D721Med (cell line): ENCODE measurements around the gene TIMP1.
A peak's percentile ranks its signal among the peaks of the same experiment; 100 is the strongest.

Experiments
- DNase-seq: peaks from one replicate; pipeline ENCODE4 v3.0.0; 2011; ENCODE audit warnings: low spot score; ENCODE audit not compliant: insufficient read length
- FAIRE-seq: peaks from 2 replicates; lab custom pipeline; 2011; peaks lifted over from hg19 to GRCh38; lab: Jason Lieb, UNC
- CTCF ChIP-seq: IDR thresholded peaks from 2 replicates; pipeline ENCODE4 v1.5.1; 2012; ENCODE audit warnings: mild to moderate bottlenecking, control low read depth; ENCODE audit not compliant: insufficient read depth; ENCODE audit errors: missing control alignments

TIMP1 gene

GRCh38 chrX:47560179-47560933 is 21.9 kb upstream of the TIMP1 start:
- no peak for TF ChIP-seq CTCF
- FAIRE-seq (no peak), DNase-seq (no peak)

GRCh38 chrX:47560934-47561658 is 21.1 kb upstream of the TIMP1 start, which contains the start of gene ARAF:
Gene ARAF, plus strand, starts transcription at chrX:47561205. Its CDS starts 1,763 bp downstream, at chrX:47562968.
- TF ChIP-seq CTCF: no peak
- peak; percentile 56 for DNase-seq
- peak; percentile 90 for FAIRE-seq

DNA sequence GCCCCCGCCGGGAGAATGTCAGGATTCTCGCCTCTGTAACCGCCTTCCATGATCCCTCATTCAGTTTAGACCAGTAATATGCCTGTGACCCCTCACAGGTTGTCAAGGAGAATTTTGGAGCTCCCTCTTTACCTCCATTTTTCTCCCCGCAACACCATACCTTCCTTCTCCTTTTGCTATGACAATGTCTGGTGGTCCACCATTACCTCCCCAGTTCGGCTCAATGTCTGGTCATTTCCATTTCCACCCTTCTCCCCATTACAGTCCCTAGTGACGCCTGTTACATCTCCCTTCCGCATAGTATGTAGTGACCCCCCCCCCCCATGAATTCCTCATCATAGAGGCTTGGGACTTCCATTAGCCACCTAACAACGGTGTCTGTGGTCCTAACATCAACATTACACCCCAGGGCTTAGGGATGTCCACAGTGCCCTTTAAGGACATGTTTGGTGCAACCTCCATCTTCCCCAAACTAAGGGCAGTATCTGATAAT is 20.5 kb upstream of the TIMP1 start:
- FAIRE-seq (no peak), DNase-seq (no peak)
- TF ChIP-seq CTCF: no peak

DNA sequence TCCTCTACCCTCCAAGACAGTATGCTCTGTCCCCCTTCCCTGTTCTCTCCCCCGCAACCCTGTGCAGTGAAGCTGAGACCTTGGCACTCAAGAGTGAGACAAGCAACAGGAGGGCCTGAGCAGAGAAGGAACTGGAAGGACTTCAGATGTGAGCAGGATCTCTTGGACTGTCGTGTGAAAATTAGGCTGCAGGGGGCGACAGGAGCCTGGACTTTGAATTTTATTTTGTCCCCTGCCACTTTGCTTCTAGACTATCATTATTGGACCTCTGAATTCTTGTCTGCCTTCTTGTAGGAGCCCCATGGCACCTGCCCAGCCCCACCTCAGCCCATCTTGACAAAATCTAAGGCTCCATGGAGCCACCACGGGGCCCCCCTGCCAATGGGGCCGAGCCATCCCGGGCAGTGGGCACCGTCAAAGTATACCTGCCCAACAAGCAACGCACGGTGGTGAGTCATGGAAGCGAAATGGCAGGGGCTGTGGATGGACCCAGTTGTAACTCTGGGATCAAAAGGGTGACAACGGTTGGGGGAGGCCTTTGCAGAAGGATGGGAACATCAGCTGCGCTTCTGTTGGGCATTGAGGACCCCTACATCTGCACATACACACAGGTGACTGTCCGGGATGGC is 19.5 kb upstream of the TIMP1 start:
- peak; percentile 9 for TF ChIP-seq CTCF
- no peak for DNase-seq

DNA sequence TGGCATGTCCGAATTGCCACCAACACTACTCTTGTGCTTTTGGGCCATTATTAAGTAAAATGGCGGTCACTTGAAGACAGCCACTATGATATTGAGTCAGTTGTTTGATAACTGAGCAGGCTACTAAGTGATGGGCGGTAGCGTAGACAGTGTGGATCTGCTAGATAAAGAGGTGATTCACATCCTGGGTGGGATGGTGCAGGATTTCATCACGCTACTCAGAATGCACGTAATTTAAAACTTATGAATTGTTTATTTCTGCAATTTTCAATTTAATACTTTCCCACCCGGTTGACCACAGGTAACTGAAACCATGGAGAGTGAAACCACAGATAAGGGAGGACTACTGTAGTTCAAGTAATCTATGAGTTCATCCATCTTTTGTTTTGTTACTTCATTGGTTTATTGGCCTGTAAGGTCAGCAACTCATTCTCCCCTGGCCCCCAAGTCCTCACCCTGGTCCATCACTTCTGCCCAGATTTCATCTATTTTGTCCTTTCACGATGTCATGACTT is 18.4 kb upstream of the TIMP1 start:
- DNase-seq (no peak), FAIRE-seq (no peak)
- no peak for TF ChIP-seq CTCF

More for the DNA sequence above, 19.5 kb upstream of the TIMP1 start:
- no peak for FAIRE-seq

DNA sequence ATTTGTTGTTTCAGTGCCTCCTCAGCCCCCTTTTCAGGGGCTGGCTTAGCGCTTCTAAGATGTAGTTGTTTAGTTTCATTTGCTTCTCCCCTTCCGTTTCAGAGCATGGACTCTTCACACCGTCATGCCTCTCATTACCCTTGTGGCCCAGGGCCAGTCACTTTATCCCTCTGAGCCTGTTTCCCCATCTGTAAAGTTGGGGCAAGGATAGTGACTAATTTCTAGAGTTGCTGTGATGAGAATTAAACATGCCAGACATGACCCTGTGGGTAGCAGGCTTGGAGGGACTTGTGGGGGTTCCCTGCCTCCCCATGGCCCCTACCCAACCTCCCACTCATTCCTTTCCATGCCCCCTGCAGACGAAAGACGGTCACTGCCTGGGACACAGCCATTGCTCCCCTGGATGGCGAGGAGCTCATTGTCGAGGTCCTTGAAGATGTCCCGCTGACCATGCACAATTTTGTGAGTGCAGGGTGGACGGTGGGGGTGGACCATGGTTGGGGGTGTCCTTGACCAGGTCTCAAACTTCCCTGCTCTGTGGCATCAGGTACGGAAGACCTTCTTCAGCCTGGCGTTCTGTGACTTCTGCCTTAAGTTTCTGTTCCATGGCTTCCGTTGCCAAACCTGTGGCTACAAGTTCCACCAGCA is 17.7 kb upstream of the TIMP1 start:
- FAIRE-seq (no peak), DNase-seq (no peak)
- TF ChIP-seq CTCF: no peak
